Neuronal stem cell (in vitro differentiated cells): ENCODE measurements around the gene FBXO42.

Experiments
- DNase-seq: peaks from one replicate; pipeline ENCODE4 v3.0.0-alpha.2; 2013; ENCODE audit warnings: low spot score
- H2AFZ ChIP-seq: one replicate; pipeline ENCODE4 v1.6.1; 2013; ENCODE audit warnings: mild to moderate bottlenecking, low read length, inconsistent platforms
- H2AK5ac ChIP-seq: 2 replicates; pipeline ENCODE4 v1.6.1; 2013; ENCODE audit warnings: low read depth, mild to moderate bottlenecking, inconsistent platforms, low read length, moderate library complexity, mixed read lengths
- H2BK120ac ChIP-seq: 2 replicates; pipeline ENCODE4 v1.6.1; 2013; ENCODE audit warnings: low read depth, mild to moderate bottlenecking, inconsistent platforms, low read length, moderate library complexity, mixed read lengths
- H2BK12ac ChIP-seq: one replicate; pipeline ENCODE4 v1.6.1; 2013; ENCODE audit warnings: low read length, inconsistent platforms
- H2BK15ac ChIP-seq: 2 replicates; pipeline ENCODE4 v1.6.1; 2013; ENCODE audit warnings: mild to moderate bottlenecking, low read length, inconsistent platforms, mixed read lengths
- H2BK5ac ChIP-seq: one replicate; pipeline ENCODE4 v1.6.1; 2013; ENCODE audit warnings: inconsistent platforms, mild to moderate bottlenecking, low read length, moderate library complexity
- H3K14ac ChIP-seq: one replicate; pipeline ENCODE4 v1.6.1; 2013; ENCODE audit warnings: low read length, inconsistent platforms
- H3K18ac ChIP-seq: 2 replicates; pipeline ENCODE4 v1.6.1; 2013; ENCODE audit warnings: low read length, inconsistent platforms
- H3K23ac ChIP-seq: 2 replicates; pipeline ENCODE4 v1.6.1; 2013; ENCODE audit warnings: low read depth, mild to moderate bottlenecking, mixed read lengths, low read length, inconsistent platforms; ENCODE audit not compliant: poor library complexity
- H3K27ac ChIP-seq: replicated peaks from 3 replicates; pipeline ENCODE4 v1.5.1; 2013; ENCODE audit warnings: low read length, inconsistent platforms
- H3K27me3 ChIP-seq, 3 experiments: 2 replicates each; pipeline ENCODE4 v1.6.1; 2013; ENCODE audit warnings: low read length in 3 of 3, mild to moderate bottlenecking in 2 of 3, inconsistent platforms in 1 of 3, low read depth in 1 of 3, mixed read lengths in 1 of 3, moderate library complexity in 1 of 3; ENCODE audit not compliant: control insufficient read depth in 3 of 3, insufficient read depth in 3 of 3
- H3K36me3 ChIP-seq, 2 donors: replicated peaks in 1 of 2; 2 replicates each; pipeline ENCODE4 v1.6.1; 2013; ENCODE audit warnings: low read length in 2 of 2; ENCODE audit not compliant: control insufficient read depth in 2 of 2, insufficient read depth in 2 of 2
- H3K4ac ChIP-seq: 2 replicates; pipeline ENCODE4 v1.6.1; 2013; ENCODE audit warnings: inconsistent platforms, mild to moderate bottlenecking, low read length, moderate library complexity
- H3K4me1 ChIP-seq, 2 donors: 1 replicate in 1 of 2; 2 replicates in 1 of 2; pipeline ENCODE4 v1.6.1; 2013; ENCODE audit warnings: low read length in 2 of 2, low read depth in 1 of 2; ENCODE audit not compliant: control insufficient read depth in 2 of 2, insufficient read depth in 1 of 2
- H3K4me2 ChIP-seq: one replicate; pipeline ENCODE4 v1.6.1; 2013; ENCODE audit warnings: mild to moderate bottlenecking, low read length, inconsistent platforms; ENCODE audit not compliant: insufficient read depth, poor library complexity, severe bottlenecking
- H3K4me3 ChIP-seq, 2 donors: 2 replicates each; pipeline ENCODE4 v1.5.1; 2013; ENCODE audit warnings: low read length in 2 of 2, mild to moderate bottlenecking in 2 of 2, inconsistent platforms in 1 of 2, moderate library complexity in 1 of 2
- H3K79me1 ChIP-seq: one replicate; pipeline ENCODE4 v1.6.1; 2013; ENCODE audit warnings: low read depth, mild to moderate bottlenecking, inconsistent platforms, low read length, moderate library complexity
- H3K9ac ChIP-seq: one replicate; pipeline ENCODE4 v1.6.1; 2013; ENCODE audit warnings: mild to moderate bottlenecking, low read depth, low read length, inconsistent platforms; ENCODE audit not compliant: poor library complexity
- H3K9me3 ChIP-seq, 2 donors: replicated peaks in 1 of 2; 2 replicates each; pipeline versions ENCODE3 to v1.6.1; 2013; ENCODE audit warnings: low read length in 2 of 2, mild to moderate bottlenecking in 2 of 2, inconsistent platforms in 1 of 2, low read depth in 1 of 2, mixed read lengths in 1 of 2, moderate library complexity in 1 of 2; ENCODE audit not compliant: control insufficient read depth in 2 of 2, insufficient read depth in 1 of 2
- H4K8ac ChIP-seq: one replicate; pipeline ENCODE4 v1.6.1; 2013; ENCODE audit warnings: low read depth, mild to moderate bottlenecking, inconsistent platforms, low read length, moderate library complexity
- H4K91ac ChIP-seq: one replicate; pipeline ENCODE4 v1.6.1; 2013; ENCODE audit warnings: low read length, low read depth, mild to moderate bottlenecking, inconsistent platforms; ENCODE audit not compliant: poor library complexity
- WGBS, 2 donors: extraction: QIAGEN DNeasy Blood & Tissue Kit; methylation state at CpG; one replicate each; pipeline ENCODE4 v1.1.7; 2013; ENCODE audit warnings: missing lambda C conversion rate in 2 of 2, mixed read lengths in 1 of 2; ENCODE audit not compliant: insufficient read length in 2 of 2, insufficient replicate concordance in 1 of 2; ENCODE audit errors: extremely low coverage in 2 of 2; 5-methylcytosine and 5-hydroxymethylcytosine counted together

The FBXO42 gene

DNA sequence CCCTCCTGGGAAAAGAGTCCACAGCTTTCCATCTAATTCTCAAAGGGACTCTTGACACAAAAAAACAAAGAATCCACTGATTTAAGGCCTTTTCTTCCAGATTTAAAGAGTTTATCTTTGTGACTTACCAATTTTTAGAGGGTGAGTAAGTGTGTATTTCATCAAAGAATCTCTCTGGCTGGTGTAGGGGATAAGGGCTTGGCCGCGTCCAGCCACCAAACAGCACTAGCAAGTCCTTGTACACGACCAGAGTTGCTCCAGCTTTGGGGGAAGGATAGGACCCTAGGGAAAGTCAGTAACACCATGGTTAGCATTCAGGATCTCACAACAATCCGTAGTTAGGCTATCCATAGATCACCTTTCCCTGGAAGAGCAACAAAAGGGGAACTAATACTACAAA lies 95.8 kb downstream of the FBXO42 start:
- Histone ChIP-seq H4K91ac (no peak overlapping the region), H3K36me3 (peaks cover 14 to 55% of the 10 kb centered on the region in 2 donors), H3K18ac (no peak overlapping the region), H2AK5ac (no peak overlapping the region), H2BK12ac (no peak overlapping the region), H3K4ac (no peak overlapping the region), H3K14ac (no peak overlapping the region), H2BK5ac (no peak overlapping the region), H2AFZ (no peak overlapping the region), H3K9ac (no peak overlapping the region), H4K8ac (no peak overlapping the region), H3K27me3 (no peaks in the 10 kb centered on the region), H3K27ac (no peak overlapping the region), H3K4me2 (no peak overlapping the region), H3K4me1 (peaks cover 0 to 1% of the 10 kb centered on the region in 2 donors), H3K79me1 (no peaks in the 10 kb centered on the region), H2BK120ac (no peak overlapping the region), H3K23ac (no peak overlapping the region), H2BK15ac (no peak overlapping the region), H3K9me3 (no peaks in the 10 kb centered on the region), H3K4me3 (no peak overlapping the region)
- no peak for DNase-seq
- WGBS, 2 donors: no CpG with 5 or more reads among the region's 4 CpGs

DNA sequence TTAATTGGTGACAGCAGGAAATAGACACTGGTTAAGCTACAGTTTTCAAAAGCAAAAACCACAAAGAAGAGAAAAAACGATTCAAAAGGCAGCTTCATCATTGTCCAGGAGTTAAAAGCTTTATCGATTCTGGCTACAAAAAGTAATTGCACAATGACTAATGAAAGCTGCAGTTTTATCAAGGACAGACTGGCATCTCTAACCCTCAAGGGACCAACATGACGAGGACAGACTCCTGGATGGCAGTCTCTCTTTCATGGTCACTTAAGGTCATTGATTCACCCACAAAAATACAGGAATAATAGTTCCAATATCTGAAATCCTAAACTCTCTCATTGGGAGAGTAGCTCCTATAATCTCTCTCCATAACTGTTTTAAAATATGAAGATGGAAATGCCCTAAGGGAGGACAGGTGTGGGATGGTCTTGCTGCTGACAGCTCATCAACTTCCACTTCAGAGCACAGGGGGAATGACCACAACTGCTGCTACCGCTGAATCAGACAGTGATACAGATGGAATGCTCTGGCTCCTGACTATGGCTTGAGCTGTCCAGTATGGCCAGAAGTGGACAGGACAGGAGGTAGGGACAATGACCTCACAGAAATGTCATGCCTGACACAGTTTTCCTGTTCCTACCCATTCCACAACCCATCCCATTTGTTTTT lies 97.9 kb downstream of the FBXO42 start:
- no peaks in the 10 kb centered on the region for H3K4me1 ChIP-seq
- no CpG with 5 or more reads among the region's 4 CpGs for WGBS, 2 donors
- H2AFZ ChIP-seq: no peak overlapping the region
- H2BK120ac ChIP-seq: no peak overlapping the region
- H3K18ac ChIP-seq: no peak overlapping the region
- no peak overlapping the region for H3K4me3 ChIP-seq
- no peak overlapping the region for H4K91ac ChIP-seq
- no peak overlapping the region for H3K23ac ChIP-seq
- H3K27ac ChIP-seq: no peak overlapping the region
- H2BK5ac ChIP-seq: no peak overlapping the region
- H3K4ac ChIP-seq: no peak overlapping the region
- H3K9ac ChIP-seq: no peak overlapping the region
- H2BK15ac ChIP-seq: no peak overlapping the region
- no peaks in the 10 kb centered on the region for H3K9me3 ChIP-seq
- H3K36me3 ChIP-seq: peaks cover 23 to 75% of the 10 kb centered on the region in 2 donors
- no peak overlapping the region for H3K4me2 ChIP-seq
- H3K27me3 ChIP-seq: no peaks in the 10 kb centered on the region
- H4K8ac ChIP-seq: no peak overlapping the region
- no peak overlapping the region for H3K14ac ChIP-seq
- no peak for DNase-seq
- no peak overlapping the region for H2AK5ac ChIP-seq
- no peak overlapping the region for H2BK12ac ChIP-seq
- H3K79me1 ChIP-seq: no peaks in the 10 kb centered on the region

DNA sequence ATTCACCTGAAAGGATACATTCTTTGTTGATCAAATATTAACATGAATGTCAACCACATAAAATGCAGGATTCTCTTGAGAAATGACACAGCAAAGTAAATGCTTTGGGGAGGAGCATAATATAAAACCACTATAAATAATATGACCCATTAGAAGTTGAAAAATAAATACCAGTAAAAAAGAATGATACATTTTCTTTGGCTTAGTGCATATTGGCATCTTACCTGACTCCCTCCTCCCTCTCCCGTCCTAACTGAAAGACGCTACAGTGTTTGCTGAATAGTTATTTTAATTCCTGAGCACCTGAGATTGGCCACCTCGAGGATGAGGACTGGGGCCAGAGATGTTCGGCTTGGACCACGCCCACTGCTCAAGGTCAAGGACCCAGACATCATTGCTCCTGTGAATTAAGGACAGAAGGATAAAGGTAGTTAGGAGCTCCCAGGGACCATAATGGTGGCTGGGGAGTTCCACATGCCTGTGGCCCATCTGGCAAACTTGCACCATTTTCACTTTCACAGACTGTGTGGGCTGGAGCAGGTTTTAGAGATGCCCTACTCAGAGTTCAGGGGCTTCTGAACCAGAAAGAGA lies 98.9 kb downstream of the FBXO42 start:
- no CpG with 5 or more reads among the region's 5 CpGs for WGBS, 2 donors
- Histone ChIP-seq H3K4me1 (no peaks in the 10 kb centered on the region), H2AK5ac (no peak overlapping the region), H3K18ac (no peak overlapping the region), H2BK120ac (no peak overlapping the region), H3K14ac (no peak overlapping the region), H3K36me3 (peaks cover 23 to 85% of the 10 kb centered on the region in 2 donors), H3K4me2 (no peak overlapping the region), H3K4ac (no peak overlapping the region), H2BK12ac (no peak overlapping the region), H2BK5ac (no peak overlapping the region), H3K9ac (no peak overlapping the region), H3K9me3 (no peaks in the 10 kb centered on the region), H3K27me3 (no peaks in the 10 kb centered on the region), H2AFZ (no peak overlapping the region), H3K79me1 (no peaks in the 10 kb centered on the region), H4K8ac (no peak overlapping the region), H3K4me3 (no peak overlapping the region), H2BK15ac (no peak overlapping the region), H3K23ac (no peak overlapping the region), H4K91ac (no peak overlapping the region), H3K27ac (no peak overlapping the region)
- DNase-seq: no peak

DNA sequence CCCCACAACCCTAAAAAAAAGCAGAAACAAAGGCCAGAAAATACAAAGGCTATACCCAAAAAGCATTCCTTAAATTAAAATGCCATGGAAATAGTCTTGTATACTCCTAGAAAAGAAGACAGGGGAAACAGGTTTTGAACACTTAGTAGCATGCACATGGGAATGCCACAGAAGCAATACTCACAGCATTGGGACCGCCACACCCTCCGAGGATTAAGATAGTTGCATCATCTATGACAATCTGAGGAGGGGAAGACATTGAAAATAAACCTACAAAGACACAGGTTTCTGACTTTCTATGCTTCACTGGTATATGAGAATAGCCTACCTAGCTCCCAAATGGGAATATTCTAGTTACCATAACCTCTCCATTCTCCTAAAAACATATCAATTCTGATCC lies 99.4 kb downstream of the FBXO42 start:
- no peak for DNase-seq
- no peak overlapping the region for H3K27ac ChIP-seq
- no peak overlapping the region for H3K14ac ChIP-seq
- H3K4ac ChIP-seq: no peak overlapping the region
- no peak overlapping the region for H4K8ac ChIP-seq
- no peak overlapping the region for H2BK5ac ChIP-seq
- H3K23ac ChIP-seq: no peak overlapping the region
- no peak overlapping the region for H2AFZ ChIP-seq
- H2AK5ac ChIP-seq: no peak overlapping the region
- WGBS, 2 donors: no CpG with 5 or more reads among the region's 2 CpGs
- no peaks in the 10 kb centered on the region for H3K9me3 ChIP-seq
- no peaks in the 10 kb centered on the region for H3K27me3 ChIP-seq
- H2BK120ac ChIP-seq: no peak overlapping the region
- H3K4me2 ChIP-seq: no peak overlapping the region
- no peaks in the 10 kb centered on the region for H3K4me1 ChIP-seq
- H4K91ac ChIP-seq: no peak overlapping the region
- H3K9ac ChIP-seq: no peak overlapping the region
- no peak overlapping the region for H2BK15ac ChIP-seq
- no peaks in the 10 kb centered on the region for H3K79me1 ChIP-seq
- no peak overlapping the region for H3K18ac ChIP-seq
- H2BK12ac ChIP-seq: no peak overlapping the region
- H3K36me3 ChIP-seq: peaks cover 23 to 90% of the 10 kb centered on the region in 2 donors
- no peak overlapping the region for H3K4me3 ChIP-seq
